ENCODE results near the gene ZNF330. TPM values are rescaled to one million over a fixed set of nuclear protein-coding genes. Genes with fewer than 3 reads are reported as not detected.
"Not testable (repeated sequence)": the region's sequence is repeated elsewhere in the genome, so short reads cannot be mapped to it uniquely, and the experiment has no call there.

ZNF330 gene
- total RNA-seq, 1 experiment from 2014 or later: 18.6 TPM

GRCh38 chr4:141215030-141215429 is 5.7 kb upstream of the ZNF330 start:
- H3K27ac Mint-ChIP-seq (ENCODE audit: unreplicated experiment): no peak overlapping the region

DNA sequence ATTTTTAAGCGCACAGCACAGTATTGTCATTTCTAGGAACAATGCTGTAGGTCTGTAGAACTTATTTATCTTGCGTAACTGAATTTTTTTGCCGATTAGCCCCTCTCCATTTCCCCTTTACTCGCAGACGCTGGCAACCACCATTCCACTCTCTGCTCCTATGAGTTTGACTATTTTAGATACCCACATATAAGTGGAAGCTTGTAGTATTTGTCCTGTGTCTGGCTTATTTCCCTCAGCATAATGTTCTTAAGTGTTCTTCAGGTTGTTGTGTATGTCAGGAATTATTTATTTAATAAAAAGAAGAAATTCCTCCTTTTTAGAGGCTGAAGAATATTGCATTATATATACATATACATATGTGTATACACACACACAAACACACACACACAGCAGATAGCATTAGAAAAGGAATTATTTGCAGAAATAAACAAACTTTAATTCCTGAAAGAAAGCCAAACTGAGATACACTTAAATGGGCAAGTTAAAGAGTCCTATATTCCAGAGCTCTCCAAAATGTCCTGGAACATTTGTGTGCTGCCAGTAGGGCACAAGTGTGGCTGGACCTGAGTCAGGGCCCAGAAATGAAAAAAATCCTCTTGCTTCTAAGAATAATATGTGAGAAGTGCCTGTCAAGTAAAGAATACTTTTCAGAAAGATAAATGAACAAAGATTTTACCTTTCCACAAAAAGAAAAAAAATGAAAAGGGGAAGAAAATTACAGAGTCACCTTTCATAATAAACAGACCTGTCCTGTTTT is 4.5 kb upstream of the ZNF330 start:
- Mint-ChIP-seq H3K4me1 (ENCODE audit: low read depth, unreplicated experiment) (no peaks in the 10 kb centered on the region), H3K36me3 (ENCODE audit: insufficient read depth, unreplicated experiment) (peaks cover 11% of the 10 kb centered on the region), H3K27ac (ENCODE audit: unreplicated experiment) (no peak overlapping the region), H3K27me3 (ENCODE audit: unreplicated experiment) (no peaks in the 10 kb centered on the region), H3K9me3 (ENCODE audit: low read depth, unreplicated experiment) (no peaks in the 10 kb centered on the region), H3K4me3 (ENCODE audit: low read depth, unreplicated experiment) (no peak overlapping the region)
- no peak for DNase-seq
- CTCF ChIA-PET: no interaction called here
- intact Hi-C loops (cut with micrococcal nuclease; ENCODE audit: unreplicated experiment): no loop called here
- TF ChIP-seq CTCF (IDR thresholded peaks at IDR 0.05; ENCODE audit: unreplicated experiment): no peak
- BruUV-seq (replicated peaks): no TSS peak

More at GRCh38 chr4:141215030-141215429, 5.7 kb upstream of the ZNF330 start:
- no TSS peak for BruUV-seq (replicated peaks)
- Mint-ChIP-seq H3K27me3 (ENCODE audit: unreplicated experiment) (no peaks in the 10 kb centered on the region), H3K4me1 (ENCODE audit: low read depth, unreplicated experiment) (no peaks in the 10 kb centered on the region), H3K36me3 (ENCODE audit: insufficient read depth, unreplicated experiment) (no peaks in the 10 kb centered on the region), H3K9me3 (ENCODE audit: low read depth, unreplicated experiment) (no peaks in the 10 kb centered on the region), H3K4me3 (ENCODE audit: low read depth, unreplicated experiment) (no peak overlapping the region)
- no peak for TF ChIP-seq CTCF (IDR thresholded peaks at IDR 0.05; ENCODE audit: unreplicated experiment)
- CTCF ChIA-PET: no interaction called here
- no peak for DNase-seq
- intact Hi-C loops (cut with micrococcal nuclease; ENCODE audit: unreplicated experiment): no loop called here

GRCh38 chr4:141220271-141220670 is 424 bp upstream of the ZNF330 start:
- peak overlapping the region; percentile 78 for H3K4me3 Mint-ChIP-seq (ENCODE audit: low read depth, unreplicated experiment)
- TF ChIP-seq CTCF (IDR thresholded peaks at IDR 0.05; ENCODE audit: unreplicated experiment): no peak
- no peaks in the 10 kb centered on the region for H3K9me3 Mint-ChIP-seq (ENCODE audit: low read depth, unreplicated experiment)
- no TSS peak for BruUV-seq (replicated peaks)
- H3K27ac Mint-ChIP-seq (ENCODE audit: unreplicated experiment): peak overlapping the region; percentile 70
- intact Hi-C loops (cut with micrococcal nuclease; ENCODE audit: unreplicated experiment): no loop called here
- peaks cover 21% of the 10 kb centered on the region for H3K36me3 Mint-ChIP-seq (ENCODE audit: insufficient read depth, unreplicated experiment)
- peaks cover 12% of the 10 kb centered on the region for H3K4me1 Mint-ChIP-seq (ENCODE audit: low read depth, unreplicated experiment)
- H3K27me3 Mint-ChIP-seq (ENCODE audit: unreplicated experiment): no peaks in the 10 kb centered on the region
- CTCF ChIA-PET: no interaction called here
- no peak for DNase-seq

DNA sequence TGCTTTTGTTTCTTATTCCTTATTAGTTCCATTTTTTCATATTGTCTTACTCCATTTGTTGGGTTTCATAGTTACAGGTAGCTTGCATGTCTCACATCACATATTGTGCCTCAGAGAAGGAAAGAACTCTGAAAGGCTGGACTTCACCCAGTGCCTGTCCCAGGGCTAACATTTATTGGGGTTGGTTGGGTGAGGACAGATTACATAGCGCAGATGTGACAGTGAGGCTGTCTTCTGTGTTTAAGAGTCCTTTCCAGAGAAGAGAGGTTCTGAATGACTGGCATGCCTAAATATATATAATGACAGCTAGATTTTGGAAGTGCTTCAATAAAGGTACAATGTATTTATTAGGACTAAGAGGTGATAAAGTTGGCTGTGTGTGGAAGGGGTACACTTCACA is 2.7 kb downstream of the ZNF330 start:
- Mint-ChIP-seq H3K27ac (ENCODE audit: unreplicated experiment) (no peak overlapping the region), H3K27me3 (ENCODE audit: unreplicated experiment) (no peaks in the 10 kb centered on the region), H3K36me3 (ENCODE audit: insufficient read depth, unreplicated experiment) (peaks cover 26% of the 10 kb centered on the region), H3K9me3 (ENCODE audit: low read depth, unreplicated experiment) (no peaks in the 10 kb centered on the region), H3K4me3 (ENCODE audit: low read depth, unreplicated experiment) (no peak overlapping the region), H3K4me1 (ENCODE audit: low read depth, unreplicated experiment) (peaks cover 12% of the 10 kb centered on the region)
- DNase-seq: no peak
- no TSS peak for BruUV-seq (replicated peaks)
- intact Hi-C loops (cut with micrococcal nuclease; ENCODE audit: unreplicated experiment): no loop called here
- no peak for TF ChIP-seq CTCF (IDR thresholded peaks at IDR 0.05; ENCODE audit: unreplicated experiment)
- CTCF ChIA-PET: interaction anchor here (0.6 kb wide), 1 partner anchor 568 kb away, joined by 3 read pairs; no protein-coding TSS in a partner anchor

DNA sequence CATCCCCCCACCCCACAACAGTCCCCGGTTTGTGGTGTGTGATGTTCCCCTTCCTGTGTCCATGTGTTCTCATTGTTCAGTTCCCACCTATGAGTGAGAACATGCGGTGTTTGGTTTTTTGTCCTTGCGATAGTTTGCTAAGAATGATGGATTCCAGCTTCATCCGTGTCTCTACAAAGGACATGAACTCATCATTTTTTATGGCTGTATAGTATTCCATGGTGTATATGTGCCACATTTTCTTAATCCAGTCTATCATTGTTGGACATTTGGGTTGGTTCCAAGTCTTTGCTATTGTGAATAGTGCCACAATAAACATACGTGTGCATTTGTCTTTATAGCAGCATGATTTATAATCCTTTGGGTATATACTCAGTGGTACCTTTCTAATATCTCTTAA is 6.6 kb downstream of the ZNF330 start:
- H3K4me3 Mint-ChIP-seq (ENCODE audit: low read depth, unreplicated experiment); BruUV-seq (replicated peaks); H3K27ac Mint-ChIP-seq (ENCODE audit: unreplicated experiment); intact Hi-C loops (cut with micrococcal nuclease; ENCODE audit: unreplicated experiment); H3K27me3 Mint-ChIP-seq (ENCODE audit: unreplicated experiment); DNase-seq; CTCF ChIA-PET; H3K9me3 Mint-ChIP-seq (ENCODE audit: low read depth, unreplicated experiment): not testable (repeated sequence)
- peaks cover 12% of the 10 kb centered on the region for H3K4me1 Mint-ChIP-seq (ENCODE audit: low read depth, unreplicated experiment)
- peaks cover 20% of the 10 kb centered on the region for H3K36me3 Mint-ChIP-seq (ENCODE audit: insufficient read depth, unreplicated experiment)

All from Calu3 (cell line).